Measurements from ENCODE around the gene COL10A1. TPM values are rescaled to one million over a fixed set of nuclear protein-coding genes. Genes with fewer than 3 reads are reported as not detected.

The COL10A1 gene
- total RNA-seq, 3 donors from 2014 or later (not counting 1 experiment from before 2014, with no cell fraction given), result not detected

GRCh38 chr6:116156405-116157326, 30.7 kb upstream of the COL10A1 start:
- no peak for TF ChIP-seq CTCF (IDR thresholded peaks at IDR 0.05)
- intact Hi-C loops (cut with micrococcal nuclease), result no loop called here
- Mint-ChIP-seq H3K9me3 (no peaks in the 10 kb centered on the region), H3K4me3 (no peak overlapping the region), H3K36me3 (no peaks in the 10 kb centered on the region), H3K27ac (no peak overlapping the region), H3K4me1 (peaks cover 0 to 5% of the 10 kb centered on the region in 2 donors), H3K27me3 (ENCODE audit: low read depth in 2 of 2) (no peaks in the 10 kb centered on the region)
- no peaks in the 10 kb centered on the region for H3K36me3 ChIP-seq (ENCODE audit: control insufficient read depth, insufficient read depth, low read length)
- no peak overlapping the region for H3K4me3 ChIP-seq (ENCODE audit: low read length)
- H3K27ac ChIP-seq (ENCODE audit: low read length), result no peak overlapping the region
- H3K27me3 ChIP-seq (ENCODE audit: control insufficient read depth, insufficient read depth, low read length), result no peaks in the 10 kb centered on the region
- no peaks in the 10 kb centered on the region for H3K9me3 ChIP-seq (ENCODE audit: control insufficient read depth, insufficient read depth, low read length)
- H3K4me1 ChIP-seq (ENCODE audit: control insufficient read depth, insufficient read depth, low read length), result no peaks in the 10 kb centered on the region
- WGBS (ENCODE audit: insufficient coverage), result 59% methylated on average over 5 of the region's 7 CpGs
- DNase-seq (no peak), ATAC-seq (no peak)

GRCh38 chr6:116154887-116155286, 29.0 kb upstream of the COL10A1 start:
- no peak overlapping the region for H3K4me3 ChIP-seq (ENCODE audit: low read length)
- DNase-seq (no peak), ATAC-seq (no peak)
- no peaks in the 10 kb centered on the region for H3K36me3 ChIP-seq (ENCODE audit: control insufficient read depth, insufficient read depth, low read length)
- H3K4me1 ChIP-seq (ENCODE audit: control insufficient read depth, insufficient read depth, low read length), result no peaks in the 10 kb centered on the region
- TF ChIP-seq CTCF (IDR thresholded peaks at IDR 0.05), result no peak
- 93% methylated on average over 1 of the region's 2 CpGs for WGBS (ENCODE audit: insufficient coverage)
- Mint-ChIP-seq H3K4me1 (no peaks in the 10 kb centered on the region), H3K27me3 (ENCODE audit: low read depth in 2 of 2) (no peaks in the 10 kb centered on the region), H3K36me3 (no peaks in the 10 kb centered on the region), H3K9me3 (no peaks in the 10 kb centered on the region), H3K4me3 (no peak overlapping the region), H3K27ac (no peak overlapping the region)
- H3K27ac ChIP-seq (ENCODE audit: low read length), result no peak overlapping the region
- H3K9me3 ChIP-seq (ENCODE audit: control insufficient read depth, insufficient read depth, low read length), result no peaks in the 10 kb centered on the region
- no peaks in the 10 kb centered on the region for H3K27me3 ChIP-seq (ENCODE audit: control insufficient read depth, insufficient read depth, low read length)
- intact Hi-C loops (cut with micrococcal nuclease), result no loop called here

- DNase-seq (no peak), ATAC-seq (no peak)
- Histone ChIP-seq H3K4me1 (ENCODE audit: control insufficient read depth, insufficient read depth, low read length) (no peaks in the 10 kb centered on the region), H3K27ac (ENCODE audit: low read length) (no peak overlapping the region), H3K4me3 (ENCODE audit: low read length) (no peak overlapping the region), H3K9me3 (ENCODE audit: control insufficient read depth, insufficient read depth, low read length) (no peaks in the 10 kb centered on the region), H3K36me3 (ENCODE audit: control insufficient read depth, insufficient read depth, low read length) (no peaks in the 10 kb centered on the region), H3K27me3 (ENCODE audit: control insufficient read depth, insufficient read depth, low read length) (no peaks in the 10 kb centered on the region)
- Mint-ChIP-seq H3K4me3 (no peak overlapping the region), H3K27me3 (ENCODE audit: low read depth in 2 of 2) (no peaks in the 10 kb centered on the region), H3K9me3 (no peaks in the 10 kb centered on the region), H3K27ac (no peak overlapping the region), H3K36me3 (no peaks in the 10 kb centered on the region), H3K4me1 (no peaks in the 10 kb centered on the region)
- no peak for TF ChIP-seq CTCF (IDR thresholded peaks at IDR 0.05)
- intact Hi-C loops (cut with micrococcal nuclease), result no loop called here
- WGBS (ENCODE audit: insufficient coverage), result no CpG with 5 or more reads among the region's 1 CpG
These were observed 26.7 kb upstream of the COL10A1 start for GRCh38 chr6:116152620-116153019.
